IMR-90 (cell line): Measurements from ENCODE around the gene B4GALNT3. TPM values are rescaled to one million over a fixed set of nuclear protein-coding genes. Genes with fewer than 3 reads are reported as not detected.

Experiments
- ATAC-seq: fragments of 200-7000 bp; cut with Tn5 transposase; 2 replicates; pipeline ENCODE4 v1.9.1; 2020; ENCODE audit warnings: low read depth, mild to moderate bottlenecking, moderate library complexity
- BruUV-seq: library from RNA; stranded (reverse); fragments of 400-500 nt; replicated peaks from 2 replicates; lab custom pipeline; 2021; lab: Mats Ljungman, UMichigan
- CTCF ChIA-PET: fragments of 300-600 bp; formaldehyde crosslinking; extraction: SDS; loops from one replicate; lab custom pipeline; 2021; ENCODE audit warnings: antibody characterized with exemption; lab: Yijun Ruan, JAX
- POLR2A ChIA-PET: fragments of 300-600 bp; sonication (Branson Sonifier 250); formaldehyde crosslinking; loops from one replicate; lab custom pipeline; 2022; ENCODE audit warnings: antibody characterized with exemption; ENCODE audit not compliant: unreplicated experiment; lab: Charles Lee
- DNase-seq: peaks from one replicate; pipeline ENCODE4 v3.0.0; 2013
- H2AFZ ChIP-seq: replicated peaks from 2 replicates; pipeline ENCODE3; 2013; ENCODE audit warnings: low read length, mild to moderate bottlenecking; ENCODE audit not compliant: poor library complexity
- H2AK5ac ChIP-seq: 2 replicates; pipeline ENCODE4 v1.6.1; 2013; ENCODE audit warnings: low read depth, low read length, inconsistent platforms
- H2AK9ac ChIP-seq: replicated peaks from 2 replicates; pipeline ENCODE3; 2013; ENCODE audit warnings: mild to moderate bottlenecking, low read depth, low read length, moderate library complexity; ENCODE audit not compliant: poor library complexity
- H2BK120ac ChIP-seq: 2 replicates; pipeline ENCODE4 v1.6.1; 2013; ENCODE audit warnings: low read depth, low read length, inconsistent platforms
- H2BK15ac ChIP-seq: 3 replicates; pipeline ENCODE4 v1.6.1; 2013; ENCODE audit warnings: low read depth, low read length, inconsistent platforms
- H2BK20ac ChIP-seq: 2 replicates; pipeline ENCODE4 v1.6.1; 2013; ENCODE audit warnings: low read depth, mild to moderate bottlenecking, inconsistent platforms, low read length, moderate library complexity
- H2BK5ac ChIP-seq: 2 replicates; pipeline ENCODE4 v1.6.1; 2013; ENCODE audit warnings: mild to moderate bottlenecking, low read depth, low read length, inconsistent platforms; ENCODE audit not compliant: poor library complexity, severe bottlenecking
- H3K14ac ChIP-seq: replicated peaks from 2 replicates; pipeline ENCODE4 v1.6.1; 2013; ENCODE audit warnings: low read depth, low read length, inconsistent platforms
- H3K18ac ChIP-seq: 2 replicates; pipeline ENCODE4 v1.6.1; 2013; ENCODE audit warnings: low read depth, low read length, control low read depth
- H3K23ac ChIP-seq: 2 replicates; pipeline ENCODE4 v1.6.1; 2013; ENCODE audit warnings: low read depth, low read length, inconsistent platforms
- H3K27ac ChIP-seq: 2 replicates; pipeline ENCODE4 v1.5.1; 2013; ENCODE audit warnings: mild to moderate bottlenecking, control low read depth, low read length; ENCODE audit not compliant: insufficient read depth
- H3K27me3 ChIP-seq: 2 replicates; pipeline ENCODE4 v1.6.1; 2013; ENCODE audit warnings: low read length; ENCODE audit not compliant: control insufficient read depth, insufficient read depth
- H3K36me3 ChIP-seq: 2 replicates; pipeline ENCODE4 v1.6.1; 2013; ENCODE audit warnings: low read length, mixed read lengths; ENCODE audit not compliant: control insufficient read depth, insufficient read depth
- H3K4ac ChIP-seq: 2 replicates; pipeline ENCODE4 v1.6.1; 2013; ENCODE audit warnings: low read depth, low read length, inconsistent platforms
- H3K4me1 ChIP-seq: 2 replicates; pipeline ENCODE4 v1.6.1; 2013; ENCODE audit warnings: low read length, mixed read lengths; ENCODE audit not compliant: control insufficient read depth, insufficient read depth
- H3K4me2 ChIP-seq: 2 replicates; pipeline ENCODE4 v1.6.1; 2013; ENCODE audit warnings: low read depth, mild to moderate bottlenecking, control low read depth, low read length, moderate library complexity
- H3K4me3 ChIP-seq: 2 replicates; pipeline ENCODE4 v1.5.1; 2013; ENCODE audit warnings: low read depth, mild to moderate bottlenecking, control low read depth, low read length, moderate library complexity; ENCODE audit not compliant: insufficient read depth
- H3K56ac ChIP-seq: 2 replicates; pipeline ENCODE4 v1.6.1; 2013; ENCODE audit warnings: low read length, inconsistent platforms; ENCODE audit not compliant: insufficient read depth; ENCODE audit errors: extremely low read depth
- H3K79me1 ChIP-seq, 2 experiments: 2 replicates each; pipeline ENCODE4 v1.6.1; 2013; ENCODE audit warnings: low read length in 2 of 2, inconsistent platforms in 1 of 2, low read depth in 1 of 2
- H3K9ac ChIP-seq: 2 replicates; pipeline ENCODE4 v1.6.1; 2013; ENCODE audit warnings: low read depth, low read length, control low read depth
- H3K9me1 ChIP-seq: 2 replicates; pipeline ENCODE4 v1.6.1; 2013; ENCODE audit warnings: low read length, inconsistent platforms; ENCODE audit not compliant: insufficient read depth
- H3K9me3 ChIP-seq: 2 replicates; pipeline ENCODE4 v1.6.1; 2013; ENCODE audit warnings: low read length; ENCODE audit not compliant: control insufficient read depth, insufficient read depth
- H4K20me1 ChIP-seq: 2 replicates; pipeline ENCODE4 v1.6.1; 2013; ENCODE audit warnings: low read length, inconsistent platforms; ENCODE audit not compliant: insufficient read depth
- H4K5ac ChIP-seq: 2 replicates; pipeline ENCODE4 v1.6.1; 2013; ENCODE audit warnings: mild to moderate bottlenecking, low read depth, low read length, control low read depth
- H4K8ac ChIP-seq, 2 experiments: 2 replicates each; pipeline ENCODE4 v1.6.1; 2013; ENCODE audit warnings: low read depth in 2 of 2, low read length in 2 of 2, control low read depth in 1 of 2, inconsistent platforms in 1 of 2
- H4K91ac ChIP-seq: 2 replicates; pipeline ENCODE4 v1.6.1; 2013; ENCODE audit warnings: low read depth, low read length, inconsistent platforms; ENCODE audit not compliant: insufficient read depth
- BHLHE40 ChIP-seq: fragments of 150-350 bp; IDR thresholded peaks from 2 replicates; pipeline ENCODE4 v1.6.1; 2016; ENCODE audit warnings: mild to moderate bottlenecking, low read depth, low read length
- CEBPB ChIP-seq: IDR thresholded peaks from 2 replicates; pipeline ENCODE4 v1.6.1; 2012; ENCODE audit warnings: low read depth, low read length, improper control_type of control experiment
- CHD1 ChIP-seq: IDR thresholded peaks from 2 replicates; pipeline ENCODE4 v1.6.1; 2012; ENCODE audit warnings: low read depth, low read length, improper control_type of control experiment
- CTCF ChIP-seq: conservative IDR thresholded peaks from 2 replicates; pipeline ENCODE4 v1.5.1; 2012; ENCODE audit warnings: mild to moderate bottlenecking, low read depth, low read length, improper control_type of control experiment
- ELK1 ChIP-seq: fragments of 150-350 bp; IDR thresholded peaks from 2 replicates; pipeline ENCODE4 v1.6.1; 2016; ENCODE audit warnings: low read depth, mild to moderate bottlenecking, low read length, moderate library complexity, borderline replicate concordance
- FOS ChIP-seq: fragments of 150-350 bp; IDR thresholded peaks from 2 replicates; pipeline ENCODE4 v1.6.1; 2016; ENCODE audit warnings: low read depth, low read length
- MAFK ChIP-seq: IDR thresholded peaks from 2 replicates; pipeline ENCODE4 v1.6.1; 2012; ENCODE audit warnings: low read depth, low read length, improper control_type of control experiment
- MAZ ChIP-seq: IDR thresholded peaks from 2 replicates; pipeline ENCODE4 v1.6.1; 2012; ENCODE audit warnings: low read depth, mild to moderate bottlenecking, low read length, improper control_type of control experiment, moderate library complexity, borderline replicate concordance
- MXI1 ChIP-seq: IDR thresholded peaks from 2 replicates; pipeline ENCODE4 v1.6.1; 2012; ENCODE audit warnings: low read depth, mild to moderate bottlenecking, low read length, moderate library complexity, borderline replicate concordance
- NFE2L2 ChIP-seq: fragments of 150-350 bp; IDR thresholded peaks from 2 replicates; pipeline ENCODE4 v1.6.1; 2016; ENCODE audit warnings: low read depth, mild to moderate bottlenecking, low read length
- POLR2A ChIP-seq: IDR thresholded peaks from 2 replicates; pipeline ENCODE4 v1.6.1; 2012; ENCODE audit warnings: mild to moderate bottlenecking, low read depth, low read length
- RAD21 ChIP-seq: IDR thresholded peaks from 2 replicates; pipeline ENCODE4 v1.6.1; 2012; ENCODE audit warnings: low read length, improper control_type of control experiment
- RCOR1 ChIP-seq: IDR thresholded peaks from 2 replicates; pipeline ENCODE4 v1.6.1; 2012; ENCODE audit warnings: mild to moderate bottlenecking, low read length, improper control_type of control experiment; ENCODE audit not compliant: insufficient replicate concordance
- RFX5 ChIP-seq: IDR thresholded peaks from 2 replicates; pipeline ENCODE4 v1.8.0; 2012; ENCODE audit warnings: low read depth, mild to moderate bottlenecking, low read length, moderate library complexity
- SMC3 ChIP-seq: fragments of 150-350 bp; IDR thresholded peaks from 2 replicates; pipeline ENCODE4 v1.6.1; 2016; ENCODE audit warnings: low read depth, mild to moderate bottlenecking, antibody characterized with exemption, low read length, moderate library complexity
- USF2 ChIP-seq: fragments of 150-350 bp; IDR thresholded peaks from 2 replicates; pipeline ENCODE4 v1.6.1; 2017; ENCODE audit warnings: mild to moderate bottlenecking, antibody characterized with exemption, low read length, low read depth
- WGBS, 2 experiments: methylation state at CpG; one replicate each; pipeline versions ENCODE4 v1.1.5 to v1.1.7; 2013; ENCODE audit warnings: missing lambda C conversion rate in 2 of 2; ENCODE audit not compliant: insufficient read length in 1 of 2; ENCODE audit errors: extremely low coverage in 2 of 2; 5-methylcytosine and 5-hydroxymethylcytosine counted together
- dilution Hi-C: fragments of 300-500 bp; cut with HindIII; formaldehyde crosslinking; loops from one replicate; pipeline ENCODE4 v1.14.3; 2018; ENCODE audit warnings: low sequenced_read_pairs; ENCODE audit not compliant: unreplicated experiment
- in situ Hi-C: fragments of 300-500 bp; cut with MboI; formaldehyde crosslinking; loops from 3 replicates; pipeline ENCODE4 v1.14.3; 2019; ENCODE audit warnings: low sequenced_read_pairs, inconsistent platforms, mixed read lengths
- intact Hi-C: fragments of 100-400 bp; cut with micrococcal nuclease; formaldehyde crosslinking; loops from 2 replicates; pipeline ENCODE4 v1.10.0; 2022
- polyA plus RNA-seq, 3 experiments: library from polyadenylated mRNA; depleted of rRNA; stranded (reverse); fragments of >200 nt; gene quantifications; 2 replicates each; pipeline ENCODE4 v1.2.3, GENCODE V29; 2012; ENCODE audit warnings: low replicate concordance in 1 of 3
- total RNA-seq: library from RNA; depleted of rRNA; stranded (reverse); fragments of >200 nt; gene quantifications from 2 replicates; pipeline ENCODE4 v1.2.3, GENCODE V29; 2012

B4GALNT3 gene
- total and polyA plus RNA-seq, 2 of the 4 experiments (the other 2 are of a cell fraction), result not detected

DNA sequence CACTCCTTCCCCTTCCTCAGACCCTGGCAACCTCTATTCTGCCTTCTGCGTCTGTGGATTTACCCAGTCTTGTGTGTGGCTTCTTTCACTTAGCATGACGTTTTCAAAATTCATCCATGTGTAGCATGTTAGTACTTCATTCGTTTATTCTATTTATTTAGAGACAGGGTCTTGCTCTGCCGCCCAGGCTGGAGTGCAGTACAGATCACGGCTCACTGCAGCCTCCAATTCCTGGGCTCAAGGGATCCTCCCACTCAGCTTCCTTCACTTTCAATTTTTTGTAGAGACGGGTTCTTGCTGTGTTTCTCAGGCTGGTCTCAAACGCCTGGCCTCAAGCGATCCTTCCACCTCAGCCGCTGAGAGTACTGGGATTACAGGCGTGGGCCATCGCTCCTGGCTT is 37.0 kb downstream of the B4GALNT3 start:
- intact Hi-C loops (no loop called here), in situ Hi-C loops (no loop called here), dilution Hi-C loops (no loop called here)
- no peak overlapping the region for H4K5ac ChIP-seq
- DNase-seq (no peak), ATAC-seq (no peak)
- no peak for TF ChIP-seq CEBPB
- no peak for TF ChIP-seq RCOR1
- no peak for TF ChIP-seq SMC3
- no peak for TF ChIP-seq CHD1
- no peak for TF ChIP-seq ELK1
- no peak for TF ChIP-seq BHLHE40
- TF ChIP-seq CTCF, result no peak
- TF ChIP-seq POLR2A, result no peak
- TF ChIP-seq USF2, result no peak
- no peak for TF ChIP-seq FOS
- no peak for TF ChIP-seq MAFK
- TF ChIP-seq NFE2L2, result no peak
- TF ChIP-seq RAD21, result no peak
- TF ChIP-seq RFX5, result no peak
- TF ChIP-seq MXI1, result no peak
- TF ChIP-seq MAZ, result no peak
- H4K8ac ChIP-seq, result no peak overlapping the region
- H3K9me3 ChIP-seq, result peaks cover 3% of the 10 kb centered on the region; the same call in 1 of the 2 replicates
- no peaks in the 10 kb centered on the region for H3K79me1 ChIP-seq
- H3K56ac ChIP-seq, result no peak overlapping the region
- H3K36me3 ChIP-seq, result no peaks in the 10 kb centered on the region
- H2BK15ac ChIP-seq, result no peak overlapping the region
- no peak overlapping the region for H3K9ac ChIP-seq
- H4K20me1 ChIP-seq, result no peaks in the 10 kb centered on the region
- H3K23ac ChIP-seq, result no peak overlapping the region
- no peaks in the 10 kb centered on the region for H3K4me1 ChIP-seq
- H2BK120ac ChIP-seq, result no peak overlapping the region
- H3K14ac ChIP-seq, result no peak overlapping the region
- WGBS, 2 experiments, result 67% methylated on average over 1 of the region's 11 CpGs; no CpG with 5 or more reads in 1 of the 2 experiments
- peaks cover 59% of the 10 kb centered on the region for H3K27me3 ChIP-seq
- H2AK5ac ChIP-seq, result no peak overlapping the region
- BruUV-seq, result no TSS peak
- no peak overlapping the region for H4K91ac ChIP-seq
- no peak overlapping the region for H2BK5ac ChIP-seq
- no peaks in the 10 kb centered on the region for H3K9me1 ChIP-seq
- H2BK20ac ChIP-seq, result no peak overlapping the region
- no peak overlapping the region for H2AFZ ChIP-seq
- no peak overlapping the region for H3K27ac ChIP-seq
- no peak overlapping the region for H3K4ac ChIP-seq
- no peak overlapping the region for H3K4me3 ChIP-seq
- no peak overlapping the region for H2AK9ac ChIP-seq
- no peak overlapping the region for H3K4me2 ChIP-seq
- no peak overlapping the region for H3K18ac ChIP-seq
- ChIA-PET POLR2A (interaction anchor here (0.6 kb wide), 1 partner anchor 20 kb away, joined by 4 read pairs; no protein-coding TSS in a partner anchor), CTCF (no interaction called here)
